Endothelial cell (in vitro differentiated cells): ENCODE measurements around the gene TMEM51. TPM values are rescaled to one million over a fixed set of nuclear protein-coding genes. Genes with fewer than 3 reads are reported as not detected.

Experiments used
- DNase-seq: peaks from one replicate; pipeline ENCODE4 v3.0.0; 2021; ENCODE audit warnings: low spot score
- H3K27ac Mint-ChIP-seq: one replicate; pipeline ENCODE4 v1.8.0; 2021; ENCODE audit warnings: mixed read lengths, inconsistent platforms; ENCODE audit not compliant: unreplicated experiment
- H3K27me3 Mint-ChIP-seq: one replicate; pipeline ENCODE4 v1.8.0; 2021; ENCODE audit warnings: mild to moderate bottlenecking, moderate library complexity, mixed read lengths, inconsistent platforms; ENCODE audit not compliant: unreplicated experiment
- H3K36me3 Mint-ChIP-seq: one replicate; pipeline ENCODE4 v1.8.0; 2021; ENCODE audit warnings: mild to moderate bottlenecking, low read depth, mixed read lengths, inconsistent platforms; ENCODE audit not compliant: unreplicated experiment
- H3K4me1 Mint-ChIP-seq: one replicate; pipeline ENCODE4 v1.8.0; 2021; ENCODE audit warnings: mild to moderate bottlenecking, mixed read lengths, inconsistent platforms; ENCODE audit not compliant: unreplicated experiment
- H3K4me3 Mint-ChIP-seq: one replicate; pipeline ENCODE4 v1.8.0; 2021; ENCODE audit warnings: mild to moderate bottlenecking, mixed read lengths, inconsistent platforms; ENCODE audit not compliant: unreplicated experiment
- H3K9me3 Mint-ChIP-seq: one replicate; pipeline ENCODE4 v1.8.0; 2021; ENCODE audit warnings: mixed read lengths, inconsistent platforms; ENCODE audit not compliant: unreplicated experiment
- CTCF ChIP-seq: fragments of 200-600 bp; sonication (generic); IDR thresholded peaks from one replicate; pipeline ENCODE4 v1.5.0; 2021; ENCODE audit warnings: antibody characterized with exemption; ENCODE audit not compliant: unreplicated experiment
- long read RNA-seq: library from polyadenylated mRNA; unstranded; transcript quantifications from one replicate; pipeline ENCODE4 v2.0.0, GENCODE V29; 2020; ENCODE audit not compliant: unreplicated experiment
- total RNA-seq: library from RNA; stranded (reverse); fragmentation: NEBNext Ultra II Directional; extraction: Animal tissue kit (Norgen Biotek cat#: 25700); gene quantifications from one replicate; pipeline ENCODE4 v1.2.1, GENCODE V29; 2021; ENCODE audit not compliant: unreplicated experiment

Gene TMEM51, protein sequence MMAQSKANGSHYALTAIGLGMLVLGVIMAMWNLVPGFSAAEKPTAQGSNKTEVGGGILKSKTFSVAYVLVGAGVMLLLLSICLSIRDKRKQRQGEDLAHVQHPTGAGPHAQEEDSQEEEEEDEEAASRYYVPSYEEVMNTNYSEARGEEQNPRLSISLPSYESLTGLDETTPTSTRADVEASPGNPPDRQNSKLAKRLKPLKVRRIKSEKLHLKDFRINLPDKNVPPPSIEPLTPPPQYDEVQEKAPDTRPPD
- 23.5 TPM for total RNA-seq
- long read RNA-seq, transcript TMEM51-203 (3 exons, 1,842 nt): major isoform, 10 of 23 reads
- long read RNA-seq, transcript TMEM51-201 (4 exons, 1,931 nt): minor isoform, 7 of 23 reads
- long read RNA-seq, partial matches to known transcripts: 0 of 23 reads
- long read RNA-seq, other reads (novel, unspliced or antisense): 6 of 23 reads

GRCh38 chr1:15153184-15153841, at the start of gene TMEM51:
Gene TMEM51, plus strand, starts transcription at chr1:15153747. Its CDS starts 61,341 bp downstream, at chr1:15215088.
- Mint-ChIP-seq H3K4me1 (peaks cover 51% of the 10 kb centered on the region), H3K36me3 (peaks cover 3% of the 10 kb centered on the region), H3K4me3 (peak within 1 kb of the TSS; percentile 98), H3K9me3 (no peaks in the 10 kb centered on the region), H3K27me3 (peaks cover 6% of the 10 kb centered on the region), H3K27ac (peak within 1 kb of the TSS; percentile 83)
- DNase-seq: peak; percentile 90
- TF ChIP-seq CTCF: no peak

GRCh38 chr1:15103906-15104305, 49.6 kb upstream of the TMEM51 start:
- TF ChIP-seq CTCF: no peak
- no peak overlapping the region for H3K4me3 Mint-ChIP-seq
- no peaks in the 10 kb centered on the region for H3K36me3 Mint-ChIP-seq
- H3K27ac Mint-ChIP-seq: no peak overlapping the region
- H3K27me3 Mint-ChIP-seq: peaks cover 10% of the 10 kb centered on the region
- DNase-seq: no peak
- no peaks in the 10 kb centered on the region for H3K9me3 Mint-ChIP-seq
- peaks cover 20% of the 10 kb centered on the region for H3K4me1 Mint-ChIP-seq

DNA sequence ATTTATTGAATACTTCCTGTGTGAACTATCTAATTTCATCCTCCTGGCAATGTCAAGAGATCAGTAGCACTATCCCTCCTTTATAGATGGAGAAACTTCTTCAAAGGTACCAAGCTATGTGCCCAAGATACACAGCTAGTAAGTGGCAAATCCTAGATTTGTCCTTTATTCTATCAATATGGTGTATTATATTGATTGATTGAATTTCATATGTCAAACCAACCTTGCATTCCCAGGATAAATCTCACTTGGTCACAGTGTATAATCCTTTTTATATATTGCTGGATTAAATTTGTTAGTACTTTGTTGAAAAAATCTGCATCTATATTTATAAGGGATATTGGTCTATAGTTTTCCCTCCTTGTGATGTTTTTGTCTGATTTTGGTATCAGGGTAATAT, 48.8 kb upstream of the TMEM51 start:
- H3K9me3 Mint-ChIP-seq: no peaks in the 10 kb centered on the region
- DNase-seq: no peak
- no peaks in the 10 kb centered on the region for H3K36me3 Mint-ChIP-seq
- peaks cover 13% of the 10 kb centered on the region for H3K4me1 Mint-ChIP-seq
- no peak overlapping the region for H3K4me3 Mint-ChIP-seq
- peaks cover 7% of the 10 kb centered on the region for H3K27me3 Mint-ChIP-seq
- no peak for TF ChIP-seq CTCF
- peak overlapping the region; percentile 7 for H3K27ac Mint-ChIP-seq

DNA sequence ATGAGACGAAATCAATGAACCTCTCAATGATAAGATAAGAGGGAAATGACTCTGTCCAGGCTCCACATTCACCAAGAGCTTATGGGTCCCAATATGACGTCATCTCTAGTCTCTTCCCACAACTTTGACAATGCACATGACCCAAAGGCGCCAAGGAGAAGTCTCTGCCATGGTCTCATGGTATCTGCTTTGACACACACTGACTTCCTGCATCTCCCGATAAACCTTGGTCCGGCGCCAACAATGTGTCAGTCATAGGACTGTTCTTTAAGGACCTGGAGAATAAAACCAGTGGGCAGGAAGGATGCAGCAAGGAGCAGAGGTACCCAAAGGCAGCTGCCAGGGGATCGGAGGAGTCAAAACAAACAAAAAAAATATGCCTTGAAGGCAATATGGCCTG, 46.9 kb upstream of the TMEM51 start:
- Mint-ChIP-seq H3K36me3 (no peaks in the 10 kb centered on the region), H3K27ac (no peak overlapping the region), H3K4me1 (peaks cover 7% of the 10 kb centered on the region), H3K4me3 (no peak overlapping the region), H3K27me3 (peaks cover 1% of the 10 kb centered on the region), H3K9me3 (no peaks in the 10 kb centered on the region)
- TF ChIP-seq CTCF: no peak
- no peak for DNase-seq
